ENCODE data around the gene STX4.

GRCh38 chr16:31031276-31031675 lies 2.1 kb upstream of the STX4 start:
- no peak for TF ChIP-seq SUZ12 (IDR thresholded peaks at IDR 0.05; ENCODE audit: extremely low read depth, insufficient read depth, insufficient read length)
- TF ChIP-seq ZNF274 (IDR thresholded peaks at IDR 0.05; ENCODE audit: low read depth, low read length), result no peak

All from NT2/D1 (cell line).